Measurements from ENCODE around the gene CNTF.
"Not testable (repeated sequence)": the region's sequence is repeated elsewhere in the genome, so short reads cannot be mapped to it uniquely, and the experiment has no call there.

- not testable (repeated sequence) for TF ChIP-seq CTCF (IDR thresholded peaks at IDR 0.05); POLR2AphosphoS5 (IDR thresholded peaks at IDR 0.05); POLR2A (IDR thresholded peaks at IDR 0.05; ENCODE audit: low read depth)
These were observed 49.6 kb upstream of the CNTF start for GRCh38 chr11:58572906-58573305.
